HG03039 (cell line): ENCODE results near the gene COMMD8.

Experiments used
- ATAC-seq: cut with Tn5 transposase; IDR thresholded peaks from one replicate; pipeline ENCODE4 v1.9.1; 2021; ENCODE audit warnings: mild to moderate bottlenecking, moderate library complexity; ENCODE audit not compliant: unreplicated experiment

Gene COMMD8

GRCh38 chr4:47473141-47473750 is 9.7 kb upstream of the COMMD8 start:
- no peak for ATAC-seq

- no peak for ATAC-seq
Observed at GRCh38 chr4:47471591-47471990, 8.1 kb upstream of the COMMD8 start.

- ATAC-seq, result no peak
Observed at GRCh38 chr4:47471064-47471463, 7.6 kb upstream of the COMMD8 start.

GRCh38 chr4:47469951-47470350 is 6.4 kb upstream of the COMMD8 start:
- no peak for ATAC-seq

- ATAC-seq, result no peak
Observed at GRCh38 chr4:47468706-47469365, 5.3 kb upstream of the COMMD8 start.

GRCh38 chr4:47466056-47466785 is 2.7 kb upstream of the COMMD8 start:
- ATAC-seq, result no peak

- no peak for ATAC-seq
Observed at GRCh38 chr4:47465004-47465403, 1.5 kb upstream of the COMMD8 start.

- ATAC-seq, result peak; percentile 19
Observed at GRCh38 chr4:47462799-47463234, 685 bp downstream of the COMMD8 start.

- ATAC-seq, result no peak
Observed at GRCh38 chr4:47451657-47452056, 11.8 kb downstream of the COMMD8 start.

- ATAC-seq, result no peak
Observed at GRCh38 chr4:47444031-47444430, 19.5 kb downstream of the COMMD8 start.

GRCh38 chr4:47442980-47443379 is 20.5 kb downstream of the COMMD8 start:
- no peak for ATAC-seq

- no peak for ATAC-seq
Observed at GRCh38 chr4:47434931-47435330, 28.6 kb downstream of the COMMD8 start.

GRCh38 chr4:47432749-47433148 is 30.8 kb downstream of the COMMD8 start:
- ATAC-seq, result no peak

GRCh38 chr4:47427935-47428334 is 35.6 kb downstream of the COMMD8 start:
- no peak for ATAC-seq

- no peak for ATAC-seq
Observed at GRCh38 chr4:47425628-47426027, 37.9 kb downstream of the COMMD8 start.

- ATAC-seq, result no peak
Observed at GRCh38 chr4:47419296-47419695, 44.2 kb downstream of the COMMD8 start.

- no peak for ATAC-seq
Observed at GRCh38 chr4:47418147-47418546, 45.4 kb downstream of the COMMD8 start.

- peak; percentile 74 for ATAC-seq
Observed at GRCh38 chr4:47415719-47416118, 47.8 kb downstream of the COMMD8 start.

GRCh38 chr4:47413521-47413920 is 50.0 kb downstream of the COMMD8 start:
- ATAC-seq, result no peak

- ATAC-seq, result no peak
Observed at GRCh38 chr4:47410271-47410670, 53.2 kb downstream of the COMMD8 start.

- no peak for ATAC-seq
Observed at GRCh38 chr4:47406408-47406807, 57.1 kb downstream of the COMMD8 start.
